GM10266 (cell line): ENCODE measurements around the gene SAMD1.
"Not testable (repeated sequence)": the region's sequence is repeated elsewhere in the genome, so short reads cannot be mapped to it uniquely, and the experiment has no call there.

Experiments used
- DNase-seq: peaks from one replicate; pipeline ENCODE4 v3.0.0; 2012; ENCODE audit errors: extremely low spot score
- TF ChIP-seq, protein P1 (sequence below): IDR thresholded peaks from 2 replicates; pipeline ENCODE4 v1.5.1; 2012; ENCODE audit warnings: mild to moderate bottlenecking, low read depth; ENCODE audit not compliant: control insufficient read depth, insufficient read depth; ENCODE audit errors: missing control alignments

SAMD1 gene

DNA sequence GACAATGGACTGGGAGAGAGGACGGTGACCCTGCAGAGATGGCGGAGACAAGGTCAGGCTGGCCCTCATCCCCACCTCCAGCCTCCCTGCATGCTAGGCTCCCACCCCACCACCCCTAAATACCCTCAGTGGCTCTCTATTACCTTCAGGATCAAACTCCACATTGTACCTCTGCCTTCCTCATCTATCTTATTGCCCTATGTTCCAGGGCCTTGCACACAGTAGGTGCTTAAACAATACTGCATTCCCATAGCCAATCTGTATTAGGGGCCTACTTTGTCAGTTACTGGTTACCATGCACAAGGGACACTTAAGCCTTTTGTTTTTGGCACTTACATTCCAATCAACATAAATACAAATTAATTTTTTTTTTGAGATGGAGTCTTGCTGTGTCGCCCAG is 35.2 kb downstream of the SAMD1 start:
- TF ChIP-seq, protein P1, sequence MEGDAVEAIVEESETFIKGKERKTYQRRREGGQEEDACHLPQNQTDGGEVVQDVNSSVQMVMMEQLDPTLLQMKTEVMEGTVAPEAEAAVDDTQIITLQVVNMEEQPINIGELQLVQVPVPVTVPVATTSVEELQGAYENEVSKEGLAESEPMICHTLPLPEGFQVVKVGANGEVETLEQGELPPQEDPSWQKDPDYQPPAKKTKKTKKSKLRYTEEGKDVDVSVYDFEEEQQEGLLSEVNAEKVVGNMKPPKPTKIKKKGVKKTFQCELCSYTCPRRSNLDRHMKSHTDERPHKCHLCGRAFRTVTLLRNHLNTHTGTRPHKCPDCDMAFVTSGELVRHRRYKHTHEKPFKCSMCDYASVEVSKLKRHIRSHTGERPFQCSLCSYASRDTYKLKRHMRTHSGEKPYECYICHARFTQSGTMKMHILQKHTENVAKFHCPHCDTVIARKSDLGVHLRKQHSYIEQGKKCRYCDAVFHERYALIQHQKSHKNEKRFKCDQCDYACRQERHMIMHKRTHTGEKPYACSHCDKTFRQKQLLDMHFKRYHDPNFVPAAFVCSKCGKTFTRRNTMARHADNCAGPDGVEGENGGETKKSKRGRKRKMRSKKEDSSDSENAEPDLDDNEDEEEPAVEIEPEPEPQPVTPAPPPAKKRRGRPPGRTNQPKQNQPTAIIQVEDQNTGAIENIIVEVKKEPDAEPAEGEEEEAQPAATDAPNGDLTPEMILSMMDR = no peak
- DNase-seq = no peak

DNA sequence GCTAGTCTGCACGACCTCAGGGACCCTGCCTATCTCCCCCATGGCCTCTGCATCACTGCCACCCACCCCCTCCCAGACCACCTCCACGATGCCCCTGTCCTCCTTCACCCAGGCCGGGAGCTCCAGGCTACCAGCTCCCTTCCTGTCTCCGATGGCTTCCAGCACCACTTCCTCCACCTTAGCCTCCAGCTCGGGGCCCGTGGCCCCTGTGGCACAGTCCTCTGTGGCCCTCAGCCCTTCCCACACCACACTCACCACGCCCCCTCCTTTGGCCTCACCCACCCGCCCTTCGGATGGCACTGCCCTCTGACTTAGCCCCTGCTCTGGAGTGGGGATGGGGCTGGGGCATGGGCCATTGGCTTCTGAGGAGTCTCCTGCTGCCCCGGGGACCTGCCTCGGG is 35.8 kb downstream of the SAMD1 start:
- TF ChIP-seq, protein P1 = no peak
- no peak for DNase-seq

DNA sequence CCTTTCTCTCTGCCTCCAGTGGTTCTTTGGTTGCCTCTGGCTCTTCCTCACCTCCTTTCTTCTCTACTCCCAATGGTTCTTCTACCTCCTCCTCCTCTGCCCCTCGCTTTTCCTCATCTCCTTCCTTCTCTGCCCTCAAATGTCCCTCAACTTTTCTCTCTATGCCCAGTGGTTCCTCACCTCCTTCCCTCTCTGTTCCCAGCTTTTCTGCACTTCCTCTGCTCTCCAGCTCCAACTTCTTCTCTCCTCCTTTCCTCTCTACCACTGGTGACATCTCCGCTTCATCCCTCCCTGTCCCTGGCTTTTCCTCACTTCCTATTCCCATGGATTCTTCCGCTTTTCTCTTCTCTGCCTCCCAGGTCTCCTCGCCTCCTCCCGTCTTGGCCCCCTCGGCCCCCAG is 36.5 kb downstream of the SAMD1 start:
- TF ChIP-seq, protein P1 = no peak

DNA sequence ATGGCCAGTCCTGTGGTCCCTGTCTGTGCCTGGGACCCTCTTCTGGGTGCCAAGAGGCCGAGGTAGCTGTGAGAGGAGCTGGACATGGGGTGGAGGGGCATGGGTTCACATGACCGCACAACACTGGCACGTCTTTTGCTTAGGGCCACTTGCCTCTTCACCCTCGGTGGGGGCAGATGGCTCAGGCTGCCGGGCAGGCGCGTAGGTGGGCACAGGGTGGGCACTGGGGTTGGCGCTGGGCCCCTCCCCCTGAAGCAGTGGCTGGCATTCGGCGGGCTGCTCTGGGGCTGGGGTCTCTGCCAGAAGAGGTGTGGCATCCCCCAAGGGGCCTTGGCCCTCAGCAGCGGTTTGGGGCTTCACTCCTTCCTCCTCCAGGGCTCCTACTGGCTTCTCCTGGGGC is 37.1 kb downstream of the SAMD1 start:
- DNase-seq = no peak
- TF ChIP-seq, protein P1 = no peak

More for the DNA sequence above, 36.5 kb downstream of the SAMD1 start:
- no peak for DNase-seq

DNA sequence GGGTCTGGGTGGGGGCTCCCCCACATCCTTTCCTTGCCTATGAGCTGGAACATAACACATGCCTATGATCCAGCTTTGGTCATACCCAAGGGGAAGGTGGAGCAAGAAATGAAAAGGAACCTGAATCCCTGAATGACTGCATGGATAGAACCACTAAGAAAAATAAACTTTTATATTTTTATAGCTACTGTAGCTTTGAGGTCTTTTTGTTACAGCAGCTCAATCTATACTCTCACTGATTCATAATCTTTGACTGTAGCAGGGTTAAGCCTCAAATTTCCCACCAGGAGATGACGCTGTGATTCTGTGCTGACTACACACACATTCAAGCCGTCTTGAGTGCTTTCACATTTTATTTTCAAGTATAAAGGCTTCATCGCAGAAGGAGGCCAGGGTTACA is 37.5 kb downstream of the SAMD1 start:
- TF ChIP-seq, protein P1 = no peak
- no peak for DNase-seq

DNA sequence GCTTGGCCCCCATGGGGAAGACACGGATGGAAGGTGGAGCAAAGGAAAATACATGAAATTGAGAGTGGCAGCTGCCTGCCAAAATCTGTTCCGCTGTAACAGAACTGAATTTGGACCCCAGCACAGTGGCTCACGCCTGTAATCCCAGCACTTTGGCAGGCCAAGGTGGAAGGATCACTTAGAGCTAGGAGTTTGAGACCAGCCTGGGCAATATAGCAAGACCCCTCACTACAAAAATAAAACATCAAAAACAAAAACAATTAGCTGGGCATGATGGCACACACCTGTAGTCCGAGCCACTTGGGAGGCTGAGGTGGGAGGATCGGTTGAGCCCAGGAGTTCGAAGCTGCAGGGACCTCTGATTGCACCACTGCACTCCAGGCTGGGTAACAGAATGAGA is 38.1 kb downstream of the SAMD1 start:
- TF ChIP-seq, protein P1 = no peak
- DNase-seq = no peak

DNA sequence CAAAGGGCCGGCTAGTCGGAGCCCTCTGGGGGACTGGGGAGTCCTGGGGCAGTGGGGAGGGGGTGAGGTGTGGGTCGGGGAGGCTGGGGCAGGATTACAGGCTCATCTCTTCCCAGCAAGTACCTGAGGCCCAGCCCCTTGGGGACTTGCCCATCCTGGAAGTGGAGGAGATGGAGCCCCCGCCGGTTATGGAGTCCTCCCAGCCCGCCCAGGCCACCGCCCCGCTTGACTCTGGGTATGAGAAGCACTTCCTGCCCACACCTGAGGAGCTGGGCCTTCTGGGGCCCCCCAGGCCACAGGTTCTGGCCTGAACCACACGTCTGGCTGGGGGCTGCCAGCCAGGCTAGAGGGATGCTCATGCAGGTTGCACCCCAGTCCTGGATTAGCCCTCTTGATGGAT is 38.6 kb downstream of the SAMD1 start:
- TF ChIP-seq, protein P1 = no peak
- no peak for DNase-seq

DNA sequence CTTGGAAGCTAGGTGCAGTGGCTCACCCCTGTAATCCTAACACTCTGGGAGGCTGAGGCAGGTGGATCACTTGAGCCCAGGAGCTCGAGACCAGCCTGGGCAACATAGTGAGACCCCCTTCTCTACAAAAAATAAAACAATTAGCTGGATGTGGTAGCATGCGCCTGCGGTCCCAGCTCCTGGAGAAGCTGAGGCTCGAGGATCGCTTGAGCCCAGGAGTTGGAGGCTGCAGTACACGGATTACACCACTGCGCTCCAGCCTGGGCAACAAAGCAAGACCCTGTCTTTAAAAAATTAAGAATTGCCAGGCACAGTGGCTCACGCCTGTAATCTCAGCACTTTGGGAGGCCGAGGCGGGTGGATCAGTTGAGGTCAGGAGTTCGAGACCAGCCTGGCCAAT is 39.6 kb downstream of the SAMD1 start:
- not testable (repeated sequence) for DNase-seq
